Measurements from ENCODE around the gene CADM2.

CADM2 gene

DNA sequence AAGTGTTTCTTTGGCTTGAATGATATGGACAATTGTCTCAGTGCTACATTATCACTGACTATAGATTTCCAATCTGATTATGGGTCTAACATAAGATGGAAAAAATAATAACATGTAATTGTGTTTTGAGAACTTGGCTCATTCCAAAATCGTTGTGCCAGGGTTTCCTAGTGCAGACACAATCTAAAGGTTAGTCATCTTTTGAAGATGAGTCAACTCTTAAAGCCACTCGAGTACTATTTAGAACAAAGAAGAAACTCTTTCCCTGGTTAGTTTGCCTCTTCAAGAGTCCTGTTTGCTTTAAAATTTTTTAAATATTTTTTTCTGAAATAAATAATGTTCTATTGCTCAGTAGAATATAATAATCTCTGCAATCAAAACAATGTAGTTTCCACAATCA, 301.0 kb downstream of the CADM2 start:
- TF ChIP-seq, protein P1, sequence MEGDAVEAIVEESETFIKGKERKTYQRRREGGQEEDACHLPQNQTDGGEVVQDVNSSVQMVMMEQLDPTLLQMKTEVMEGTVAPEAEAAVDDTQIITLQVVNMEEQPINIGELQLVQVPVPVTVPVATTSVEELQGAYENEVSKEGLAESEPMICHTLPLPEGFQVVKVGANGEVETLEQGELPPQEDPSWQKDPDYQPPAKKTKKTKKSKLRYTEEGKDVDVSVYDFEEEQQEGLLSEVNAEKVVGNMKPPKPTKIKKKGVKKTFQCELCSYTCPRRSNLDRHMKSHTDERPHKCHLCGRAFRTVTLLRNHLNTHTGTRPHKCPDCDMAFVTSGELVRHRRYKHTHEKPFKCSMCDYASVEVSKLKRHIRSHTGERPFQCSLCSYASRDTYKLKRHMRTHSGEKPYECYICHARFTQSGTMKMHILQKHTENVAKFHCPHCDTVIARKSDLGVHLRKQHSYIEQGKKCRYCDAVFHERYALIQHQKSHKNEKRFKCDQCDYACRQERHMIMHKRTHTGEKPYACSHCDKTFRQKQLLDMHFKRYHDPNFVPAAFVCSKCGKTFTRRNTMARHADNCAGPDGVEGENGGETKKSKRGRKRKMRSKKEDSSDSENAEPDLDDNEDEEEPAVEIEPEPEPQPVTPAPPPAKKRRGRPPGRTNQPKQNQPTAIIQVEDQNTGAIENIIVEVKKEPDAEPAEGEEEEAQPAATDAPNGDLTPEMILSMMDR (IDR thresholded peaks at IDR 0.05), result no peak

DNA sequence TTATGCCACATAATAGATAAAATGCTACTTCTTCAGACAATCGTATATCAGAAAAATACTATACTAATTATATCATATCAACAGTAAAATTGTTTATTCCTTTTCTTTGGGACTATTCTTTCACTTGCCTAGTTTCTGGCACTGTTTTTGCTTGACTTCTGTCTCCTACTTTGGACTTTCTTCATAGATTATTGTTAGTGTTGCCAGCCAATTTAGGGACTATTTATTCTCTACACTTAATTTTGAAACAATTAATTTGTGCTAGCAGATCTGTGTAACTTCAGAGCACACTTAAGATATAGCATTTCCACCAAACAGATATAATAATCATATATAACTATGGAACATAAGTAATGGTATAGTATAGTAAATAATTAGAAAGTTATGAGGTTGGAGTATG, 305.6 kb downstream of the CADM2 start:
- TF ChIP-seq, protein P1 (IDR thresholded peaks at IDR 0.05), result no peak

DNA sequence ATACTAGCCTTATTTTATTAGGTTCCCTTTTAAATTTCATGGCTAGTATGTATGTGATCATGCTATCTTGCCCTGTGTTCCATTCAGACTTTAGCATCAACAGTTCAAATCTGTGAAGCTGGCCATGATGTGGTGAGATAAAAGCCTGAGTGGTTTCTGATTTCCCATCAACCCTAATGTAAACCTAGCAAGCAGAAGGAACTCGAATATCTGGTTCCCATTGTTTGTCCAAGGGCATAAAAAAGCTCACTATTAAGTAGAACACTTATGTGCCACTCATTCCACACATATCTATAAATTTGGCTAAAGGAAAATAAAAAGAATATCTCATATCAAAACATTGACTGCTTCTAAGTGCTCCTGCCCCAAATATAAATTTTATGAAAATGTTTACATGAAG, 311.7 kb downstream of the CADM2 start:
- TF ChIP-seq, protein P1 (IDR thresholded peaks at IDR 0.05), result no peak

DNA sequence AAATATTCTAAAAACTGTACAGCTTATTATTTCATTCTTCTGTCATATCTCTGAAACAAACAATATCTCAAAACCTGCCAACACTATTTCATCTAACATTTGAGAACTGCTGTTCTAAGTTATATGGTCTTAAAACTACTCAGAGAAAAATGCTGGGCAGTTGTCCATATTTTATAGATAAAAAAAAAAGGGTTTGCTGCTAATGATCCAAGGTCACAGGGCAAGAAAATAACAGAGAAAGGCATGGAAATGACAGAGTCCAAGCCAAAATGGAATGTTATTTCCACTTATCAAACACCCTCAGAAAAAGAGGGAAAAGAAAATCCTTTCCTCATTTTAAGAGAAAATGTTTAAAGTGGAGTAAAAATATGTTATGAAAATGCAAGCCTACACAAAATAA, 313.1 kb downstream of the CADM2 start:
- TF ChIP-seq, protein P1 (IDR thresholded peaks at IDR 0.05), result no peak

DNA sequence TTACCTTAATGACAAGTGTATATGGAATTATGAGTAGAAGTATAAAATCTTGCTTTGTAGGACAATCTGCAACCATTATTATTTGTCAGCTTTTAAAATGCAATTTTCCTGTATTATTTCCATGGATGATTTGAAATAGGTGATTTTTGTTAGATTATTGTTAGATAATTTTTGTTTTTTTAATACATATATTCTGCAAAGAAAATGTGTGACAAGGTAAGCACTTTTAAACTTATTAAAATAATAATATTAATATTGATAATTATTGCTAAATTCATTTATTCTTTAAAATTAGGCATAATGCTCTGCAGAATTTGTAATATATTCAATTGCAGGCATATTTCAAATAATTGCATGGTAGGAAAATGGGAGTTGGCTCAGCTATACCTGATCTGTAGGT, 329.5 kb downstream of the CADM2 start:
- TF ChIP-seq, protein P1 (IDR thresholded peaks at IDR 0.05), result no peak

DNA sequence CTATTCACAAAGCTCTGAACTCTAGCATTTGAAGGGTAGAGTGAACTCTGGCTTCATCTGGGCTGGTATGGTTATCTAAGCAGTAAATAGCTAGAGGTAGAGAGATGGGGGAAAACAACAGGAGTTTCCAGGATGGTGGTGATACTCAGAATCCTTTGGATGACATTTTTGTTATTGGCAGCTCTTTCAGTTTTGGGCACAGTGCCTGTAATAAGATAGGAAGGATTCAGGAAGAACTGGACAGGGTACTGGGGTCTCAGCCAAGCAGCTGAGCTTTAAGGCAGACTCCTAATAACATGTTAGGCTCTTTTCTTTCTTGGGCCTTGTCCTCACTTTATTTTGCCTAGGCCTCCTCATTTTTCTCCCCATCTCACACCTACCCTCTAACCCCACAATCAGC, 338.5 kb downstream of the CADM2 start:
- TF ChIP-seq, protein P1 (IDR thresholded peaks at IDR 0.05), result no peak

DNA sequence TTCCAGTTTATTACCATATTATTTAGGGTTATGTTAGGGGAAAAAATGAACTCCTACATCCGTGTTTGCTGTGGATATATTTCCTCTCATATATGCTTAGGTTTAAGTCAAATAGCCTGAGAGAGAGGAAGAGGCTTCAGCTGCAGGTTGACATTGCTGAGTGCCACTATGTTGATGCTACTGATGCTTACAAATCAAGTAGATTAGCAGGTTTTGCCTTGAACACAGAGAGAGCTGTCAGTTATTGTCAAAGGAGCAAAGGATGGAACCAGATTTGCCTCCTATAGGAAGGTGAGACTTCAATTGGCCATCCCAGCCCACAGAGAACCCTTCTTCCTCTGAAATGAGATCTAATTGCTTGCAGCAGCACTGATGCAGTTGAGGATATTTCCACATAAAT, 339.2 kb downstream of the CADM2 start:
- TF ChIP-seq, protein P1 (IDR thresholded peaks at IDR 0.05), result no peak

DNA sequence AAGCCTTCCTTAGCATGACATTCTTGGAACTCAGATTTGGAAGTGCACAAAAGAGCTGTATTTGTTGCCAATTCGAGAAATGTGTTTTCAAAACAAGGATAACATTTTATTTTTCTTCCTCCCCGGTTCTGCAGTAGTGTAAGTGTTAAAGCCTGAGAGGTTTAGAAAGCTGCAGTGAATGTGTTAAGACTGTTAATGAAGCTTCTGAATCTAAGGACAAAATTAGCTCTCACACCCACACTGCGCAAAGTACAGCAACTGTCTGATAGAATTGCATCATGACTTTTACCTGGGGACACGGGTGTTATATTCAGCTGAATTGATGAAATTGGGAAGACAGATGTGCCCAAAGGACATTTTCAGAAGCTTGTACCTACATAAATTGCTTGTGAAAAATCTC, 344.4 kb downstream of the CADM2 start:
- TF ChIP-seq, protein P1 (IDR thresholded peaks at IDR 0.05), result no peak

Data from LNCAP (cell line).